ACC112 (cell line): ENCODE data around the gene DNALI1.
"Not testable (repeated sequence)": the region's sequence is repeated elsewhere in the genome, so short reads cannot be mapped to it uniquely, and the experiment has no call there.

Source experiments
- H2AFZ ChIP-seq: fragments of 200-600 bp; sonication (generic); one replicate; pipeline ENCODE4 v1.6.0; 2017; ENCODE audit warnings: antibody characterized with exemption, low read length; ENCODE audit not compliant: unreplicated experiment
- H3K27ac ChIP-seq: fragments of 200-600 bp; sonication (generic); 2 replicates; pipeline ENCODE4 v1.5.1; 2014; ENCODE audit warnings: low read depth, mild to moderate bottlenecking, antibody characterized with exemption, low read length, moderate library complexity
- H3K27me3 ChIP-seq: fragments of 200-600 bp; sonication (generic); 2 replicates; pipeline ENCODE4 v1.6.1; 2014; ENCODE audit warnings: mild to moderate bottlenecking, antibody characterized with exemption, low read length, moderate library complexity, mixed read lengths; ENCODE audit not compliant: insufficient read depth
- H3K36me3 ChIP-seq: fragments of 200-600 bp; sonication (generic); 2 replicates; pipeline ENCODE4 v1.6.1; 2016; ENCODE audit warnings: mild to moderate bottlenecking, antibody characterized with exemption, low read length, moderate library complexity, mixed read lengths; ENCODE audit not compliant: insufficient read depth
- H3K4me1 ChIP-seq: fragments of 200-600 bp; sonication (generic); one replicate; pipeline ENCODE4 v1.6.1; 2016; ENCODE audit warnings: low read length, mixed read lengths; ENCODE audit not compliant: insufficient read depth, unreplicated experiment, control insufficient read depth
- H3K4me3 ChIP-seq: fragments of 200-600 bp; sonication (generic); 2 replicates; pipeline ENCODE4 v1.5.1; 2014; ENCODE audit warnings: mild to moderate bottlenecking, low read depth, low read length
- H3K79me2 ChIP-seq: fragments of 200-600 bp; sonication (generic); one replicate; pipeline ENCODE4 v1.6.0; 2016; ENCODE audit warnings: low read length; ENCODE audit not compliant: control insufficient read depth, unreplicated experiment, insufficient read depth

Gene DNALI1

GRCh38 chr1:37532418-37533156 is 24.2 kb upstream of the DNALI1 start:
- H3K4me1 ChIP-seq = peaks cover 35% of the 10 kb centered on the region
- not testable (repeated sequence) for H2AFZ ChIP-seq, H3K27me3 ChIP-seq, H3K79me2 ChIP-seq, H3K27ac ChIP-seq, H3K4me3 ChIP-seq, H3K36me3 ChIP-seq

GRCh38 chr1:37533317-37534093 is 23.2 kb upstream of the DNALI1 start:
- Histone ChIP-seq H2AFZ (no peak overlapping the region), H3K4me1 (peaks cover 40% of the 10 kb centered on the region), H3K79me2 (peaks cover 2% of the 10 kb centered on the region), H3K27ac (peak overlapping the region; percentile 85), H3K4me3 (peak overlapping the region; percentile 14; the same call in 1 of the 2 replicates), H3K27me3 (no peaks in the 10 kb centered on the region), H3K36me3 (peaks cover 13% of the 10 kb centered on the region; the same call in 1 of the 2 replicates)

- peaks cover 2% of the 10 kb centered on the region for H3K79me2 ChIP-seq
- peaks cover 13% of the 10 kb centered on the region; the same call in 1 of the 2 replicates for H3K36me3 ChIP-seq
- H2AFZ ChIP-seq = no peak overlapping the region
- H3K27me3 ChIP-seq = no peaks in the 10 kb centered on the region
- no peak overlapping the region for H3K4me3 ChIP-seq
- H3K27ac ChIP-seq = peak overlapping the region; percentile 75
- H3K4me1 ChIP-seq = peaks cover 40% of the 10 kb centered on the region
Observed at GRCh38 chr1:37537378-37537777, 19.4 kb upstream of the DNALI1 start.

GRCh38 chr1:37539154-37539553 is 17.6 kb upstream of the DNALI1 start:
- not testable (repeated sequence) for H3K27ac ChIP-seq, H3K4me3 ChIP-seq, H2AFZ ChIP-seq, H3K79me2 ChIP-seq, H3K27me3 ChIP-seq
- H3K4me1 ChIP-seq = peaks cover 33% of the 10 kb centered on the region
- H3K36me3 ChIP-seq = peaks cover 13% of the 10 kb centered on the region; the same call in 1 of the 2 replicates

- Histone ChIP-seq H2AFZ (no peak overlapping the region), H3K4me3 (no peak overlapping the region), H3K27ac (no peak overlapping the region), H3K27me3 (no peaks in the 10 kb centered on the region), H3K36me3 (peaks cover 13% of the 10 kb centered on the region; the same call in 1 of the 2 replicates), H3K4me1 (peaks cover 27% of the 10 kb centered on the region), H3K79me2 (no peaks in the 10 kb centered on the region)
Observed at GRCh38 chr1:37540036-37540785, 16.5 kb upstream of the DNALI1 start.

- H3K36me3 ChIP-seq = peaks cover 7% of the 10 kb centered on the region; the same call in 1 of the 2 replicates
- H3K27me3 ChIP-seq = no peaks in the 10 kb centered on the region
- peaks cover 6% of the 10 kb centered on the region for H3K79me2 ChIP-seq
- peaks cover 4% of the 10 kb centered on the region for H3K4me1 ChIP-seq
- no peak overlapping the region for H2AFZ ChIP-seq
- no peak overlapping the region for H3K27ac ChIP-seq
- no peak overlapping the region for H3K4me3 ChIP-seq
Observed at GRCh38 chr1:37544530-37544929, 12.2 kb upstream of the DNALI1 start.

- no peak overlapping the region for H2AFZ ChIP-seq
- H3K4me3 ChIP-seq = no peak overlapping the region
- no peak overlapping the region for H3K27ac ChIP-seq
- peaks cover 7% of the 10 kb centered on the region; the same call in 1 of the 2 replicates for H3K36me3 ChIP-seq
- peaks cover 11% of the 10 kb centered on the region for H3K79me2 ChIP-seq
- no peaks in the 10 kb centered on the region for H3K27me3 ChIP-seq
- peaks cover 9% of the 10 kb centered on the region for H3K4me1 ChIP-seq
Observed at GRCh38 chr1:37545019-37545418, 11.7 kb upstream of the DNALI1 start.

- Histone ChIP-seq H3K79me2 (peaks cover 42% of the 10 kb centered on the region), H3K36me3 (peaks cover 7% of the 10 kb centered on the region; the same call in 1 of the 2 replicates), H3K27me3 (no peaks in the 10 kb centered on the region), H3K4me3 (no peak overlapping the region), H3K27ac (peak overlapping the region; percentile 66), H2AFZ (no peak overlapping the region), H3K4me1 (peaks cover 24% of the 10 kb centered on the region)
Observed at GRCh38 chr1:37549341-37549740, 7.4 kb upstream of the DNALI1 start.

GRCh38 chr1:37553598-37553926 is 3.2 kb upstream of the DNALI1 start:
- peak overlapping the region; percentile 62 for H3K27ac ChIP-seq

More at GRCh38 chr1:37553598-37553926, 3.2 kb upstream of the DNALI1 start:
- peak overlapping the region; percentile 8 for H2AFZ ChIP-seq
- peak overlapping the region; percentile 93 for H3K4me3 ChIP-seq
- no peaks in the 10 kb centered on the region for H3K27me3 ChIP-seq
- peaks cover 34% of the 10 kb centered on the region for H3K4me1 ChIP-seq
- no peaks in the 10 kb centered on the region; the same call in 1 of the 2 replicates for H3K36me3 ChIP-seq
- H3K79me2 ChIP-seq = peaks cover 42% of the 10 kb centered on the region
